Measurements from ENCODE around the gene CACNB2.

DNA sequence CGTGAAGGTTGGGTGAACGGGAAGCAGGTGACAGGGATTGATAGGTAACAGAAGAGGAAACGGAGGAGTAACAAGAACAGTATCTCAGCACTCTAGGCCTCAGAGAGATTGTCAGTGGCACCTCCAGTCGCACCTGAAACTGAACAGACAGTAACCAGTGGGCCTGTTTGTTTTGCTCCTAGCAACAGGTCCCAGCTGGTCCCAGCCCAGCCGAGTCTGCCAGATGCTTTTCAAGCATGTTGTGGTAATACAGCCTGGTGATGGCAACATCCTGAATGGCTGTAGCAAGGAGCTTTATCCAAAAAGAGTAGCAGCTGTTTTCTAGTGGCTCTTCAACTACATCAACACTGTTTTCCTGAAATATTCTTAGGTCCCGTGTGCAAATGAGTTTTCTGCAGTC, 4.7 kb downstream of the CACNB2 start:
- TF ChIP-seq, protein P1, sequence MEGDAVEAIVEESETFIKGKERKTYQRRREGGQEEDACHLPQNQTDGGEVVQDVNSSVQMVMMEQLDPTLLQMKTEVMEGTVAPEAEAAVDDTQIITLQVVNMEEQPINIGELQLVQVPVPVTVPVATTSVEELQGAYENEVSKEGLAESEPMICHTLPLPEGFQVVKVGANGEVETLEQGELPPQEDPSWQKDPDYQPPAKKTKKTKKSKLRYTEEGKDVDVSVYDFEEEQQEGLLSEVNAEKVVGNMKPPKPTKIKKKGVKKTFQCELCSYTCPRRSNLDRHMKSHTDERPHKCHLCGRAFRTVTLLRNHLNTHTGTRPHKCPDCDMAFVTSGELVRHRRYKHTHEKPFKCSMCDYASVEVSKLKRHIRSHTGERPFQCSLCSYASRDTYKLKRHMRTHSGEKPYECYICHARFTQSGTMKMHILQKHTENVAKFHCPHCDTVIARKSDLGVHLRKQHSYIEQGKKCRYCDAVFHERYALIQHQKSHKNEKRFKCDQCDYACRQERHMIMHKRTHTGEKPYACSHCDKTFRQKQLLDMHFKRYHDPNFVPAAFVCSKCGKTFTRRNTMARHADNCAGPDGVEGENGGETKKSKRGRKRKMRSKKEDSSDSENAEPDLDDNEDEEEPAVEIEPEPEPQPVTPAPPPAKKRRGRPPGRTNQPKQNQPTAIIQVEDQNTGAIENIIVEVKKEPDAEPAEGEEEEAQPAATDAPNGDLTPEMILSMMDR (IDR thresholded peaks at IDR 0.05) = no peak
- no peak for TF ChIP-seq POLR2A (IDR thresholded peaks at IDR 0.05)

All from tibial nerve (tissue), 3 donors.